Measurements from ENCODE around the gene ANKRD10. TPM values are rescaled to one million over a fixed set of nuclear protein-coding genes. Genes with fewer than 3 reads are reported as not detected.

ANKRD10 gene
- total and polyA plus RNA-seq, 10 of the 15 experiments (the other 5 are each of a cell fraction or from before 2014, with no cell fraction given), result 47.1 to 199 (median 97.2) TPM

DNA sequence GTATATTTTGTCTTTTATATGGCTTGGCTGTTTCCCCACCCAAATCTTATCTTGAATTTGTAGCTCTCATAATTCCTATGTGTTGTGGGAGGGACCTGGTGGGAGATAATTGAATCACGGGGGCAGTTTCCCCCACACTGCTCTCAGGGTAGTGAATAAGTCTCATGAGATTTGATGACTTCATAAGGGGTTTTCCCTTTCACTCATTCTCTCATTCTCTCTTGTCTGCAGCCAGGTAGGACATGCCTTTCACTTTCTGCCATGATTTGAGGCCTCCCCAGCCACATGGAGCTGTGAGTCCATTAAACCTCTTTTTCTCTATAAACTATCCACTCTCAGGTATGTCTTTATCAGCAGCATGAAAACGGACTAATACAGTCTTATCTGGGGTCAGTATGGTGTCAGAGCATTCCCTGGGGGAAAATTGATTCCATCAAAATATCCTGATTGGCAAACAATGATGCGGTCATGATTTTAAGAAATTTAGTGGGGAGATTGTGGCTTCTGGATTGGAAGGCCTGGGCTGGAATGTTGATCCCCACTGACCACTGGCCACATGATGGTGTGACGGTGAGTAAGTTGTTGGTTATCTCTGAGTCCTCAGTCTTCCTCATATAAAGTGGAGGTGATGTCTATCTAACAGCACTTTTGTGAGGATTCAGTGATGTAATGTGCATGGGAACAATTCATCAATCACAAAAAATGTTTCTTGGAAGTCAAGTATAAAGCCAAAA, 27.5 kb upstream of the ANKRD10 start (continued):
- TF ChIP-seq, protein P1, sequence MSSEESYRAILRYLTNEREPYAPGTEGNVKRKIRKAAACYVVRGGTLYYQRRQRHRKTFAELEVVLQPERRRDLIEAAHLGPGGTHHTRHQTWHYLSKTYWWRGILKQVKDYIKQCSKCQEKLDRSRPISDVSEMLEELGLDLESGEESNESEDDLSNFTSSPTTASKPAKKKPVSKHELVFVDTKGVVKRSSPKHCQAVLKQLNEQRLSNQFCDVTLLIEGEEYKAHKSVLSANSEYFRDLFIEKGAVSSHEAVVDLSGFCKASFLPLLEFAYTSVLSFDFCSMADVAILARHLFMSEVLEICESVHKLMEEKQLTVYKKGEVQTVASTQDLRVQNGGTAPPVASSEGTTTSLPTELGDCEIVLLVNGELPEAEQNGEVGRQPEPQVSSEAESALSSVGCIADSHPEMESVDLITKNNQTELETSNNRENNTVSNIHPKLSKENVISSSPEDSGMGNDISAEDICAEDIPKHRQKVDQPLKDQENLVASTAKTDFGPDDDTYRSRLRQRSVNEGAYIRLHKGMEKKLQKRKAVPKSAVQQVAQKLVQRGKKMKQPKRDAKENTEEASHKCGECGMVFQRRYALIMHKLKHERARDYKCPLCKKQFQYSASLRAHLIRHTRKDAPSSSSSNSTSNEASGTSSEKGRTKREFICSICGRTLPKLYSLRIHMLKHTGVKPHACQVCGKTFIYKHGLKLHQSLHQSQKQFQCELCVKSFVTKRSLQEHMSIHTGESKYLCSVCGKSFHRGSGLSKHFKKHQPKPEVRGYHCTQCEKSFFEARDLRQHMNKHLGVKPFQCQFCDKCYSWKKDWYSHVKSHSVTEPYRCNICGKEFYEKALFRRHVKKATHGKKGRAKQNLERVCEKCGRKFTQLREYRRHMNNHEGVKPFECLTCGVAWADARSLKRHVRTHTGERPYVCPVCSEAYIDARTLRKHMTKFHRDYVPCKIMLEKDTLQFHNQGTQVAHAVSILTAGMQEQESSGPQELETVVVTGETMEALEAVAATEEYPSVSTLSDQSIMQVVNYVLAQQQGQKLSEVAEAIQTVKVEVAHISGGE (CRISPR knock-in tag; IDR thresholded peaks at IDR 0.05), result no peak
- no peak for TF ChIP-seq ZSCAN29 (IDR thresholded peaks at IDR 0.05)
- TF ChIP-seq FOS (IDR thresholded peaks at IDR 0.05; ENCODE audit: borderline replicate concordance, extremely low read depth, insufficient read length), result no peak
- 0 out of 2 replicates have a peak, but pooled peaks have one; percentile 13 for TF ChIP-seq IRF4 (IDR thresholded peaks at IDR 0.05; ENCODE audit: low read depth, low read length)
- no peak for TF ChIP-seq NFXL1 (IDR thresholded peaks at IDR 0.05; ENCODE audit: borderline replicate concordance)
- no peak for TF ChIP-seq ESRRA (IDR thresholded peaks at IDR 0.05; ENCODE audit: low read length)
- no peak for TF ChIP-seq RELA (IDR thresholded peaks at IDR 0.05; ENCODE audit: borderline replicate concordance, partially characterized antibody)
- no peak for TF ChIP-seq NR2C2 (IDR thresholded peaks at IDR 0.05; ENCODE audit: borderline replicate concordance, control insufficient read depth, insufficient read length, low read depth)
- TF ChIP-seq EP300 (IDR thresholded peaks at IDR 0.05; ENCODE audit: borderline replicate concordance in 1 of 2, control insufficient read depth in 1 of 2, low read depth in 2 of 2, low read length in 2 of 2), result no peak
- TF ChIP-seq EED (IDR thresholded peaks at IDR 0.05; ENCODE audit: low read depth), result 0 out of 2 replicates have a peak, but pooled peaks have one; percentile 15
- peak in 1 of 2 experiments; percentile 60; a peak in 2 of 4 replicates for TF ChIP-seq BHLHE40 (IDR thresholded peaks at IDR 0.05; ENCODE audit: borderline replicate concordance in 1 of 2, low read depth in 2 of 2, low read length in 1 of 2)
- TF ChIP-seq E4F1 (IDR thresholded peaks at IDR 0.05; ENCODE audit: borderline replicate concordance, partially characterized antibody), result no peak
- TF ChIP-seq, protein P2, sequence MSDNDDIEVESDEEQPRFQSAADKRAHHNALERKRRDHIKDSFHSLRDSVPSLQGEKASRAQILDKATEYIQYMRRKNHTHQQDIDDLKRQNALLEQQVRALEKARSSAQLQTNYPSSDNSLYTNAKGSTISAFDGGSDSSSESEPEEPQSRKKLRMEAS (IDR thresholded peaks at IDR 0.05; ENCODE audit: low read depth, low read length), result no peak
- TF ChIP-seq RAD21 (IDR thresholded peaks at IDR 0.05; ENCODE audit: insufficient read depth, low read depth, low read length), result no peak
- no peak for TF ChIP-seq MYB (IDR thresholded peaks at IDR 0.05; ENCODE audit: borderline replicate concordance, low read depth, low read length)
- TF ChIP-seq NRF1 (conservative IDR thresholded peaks at IDR 0.05; ENCODE audit: low read depth, low read length), result no peak
- TF ChIP-seq NR2F1 (conservative IDR thresholded peaks at IDR 0.05), result no peak
- no peak for TF ChIP-seq TCF12 (IDR thresholded peaks at IDR 0.05; ENCODE audit: low read depth, low read length)
- TF ChIP-seq CHD2 (IDR thresholded peaks at IDR 0.05; ENCODE audit: borderline replicate concordance, low read depth, low read length), result no peak
- TF ChIP-seq NR2C1 (IDR thresholded peaks at IDR 0.05), result no peak
- TF ChIP-seq BCLAF1 (IDR thresholded peaks at IDR 0.05), result no peak
